ENCODE measurements around the gene MRPL45.

GRCh38 chr17:38364741-38365140 lies 67.8 kb downstream of the MRPL45 start:
- TF ChIP-seq, protein P1, sequence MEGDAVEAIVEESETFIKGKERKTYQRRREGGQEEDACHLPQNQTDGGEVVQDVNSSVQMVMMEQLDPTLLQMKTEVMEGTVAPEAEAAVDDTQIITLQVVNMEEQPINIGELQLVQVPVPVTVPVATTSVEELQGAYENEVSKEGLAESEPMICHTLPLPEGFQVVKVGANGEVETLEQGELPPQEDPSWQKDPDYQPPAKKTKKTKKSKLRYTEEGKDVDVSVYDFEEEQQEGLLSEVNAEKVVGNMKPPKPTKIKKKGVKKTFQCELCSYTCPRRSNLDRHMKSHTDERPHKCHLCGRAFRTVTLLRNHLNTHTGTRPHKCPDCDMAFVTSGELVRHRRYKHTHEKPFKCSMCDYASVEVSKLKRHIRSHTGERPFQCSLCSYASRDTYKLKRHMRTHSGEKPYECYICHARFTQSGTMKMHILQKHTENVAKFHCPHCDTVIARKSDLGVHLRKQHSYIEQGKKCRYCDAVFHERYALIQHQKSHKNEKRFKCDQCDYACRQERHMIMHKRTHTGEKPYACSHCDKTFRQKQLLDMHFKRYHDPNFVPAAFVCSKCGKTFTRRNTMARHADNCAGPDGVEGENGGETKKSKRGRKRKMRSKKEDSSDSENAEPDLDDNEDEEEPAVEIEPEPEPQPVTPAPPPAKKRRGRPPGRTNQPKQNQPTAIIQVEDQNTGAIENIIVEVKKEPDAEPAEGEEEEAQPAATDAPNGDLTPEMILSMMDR (IDR thresholded peaks at IDR 0.05), result no peak
- no peak for TF ChIP-seq POLR2A (IDR thresholded peaks at IDR 0.05)
